K562 (cell line): ENCODE measurements around the gene THSD8. TPM values are rescaled to one million over a fixed set of nuclear protein-coding genes. Genes with fewer than 3 reads are reported as not detected.

Experiments used
- BHLHE40 ChIP-seq: IDR thresholded peaks from 2 replicates; pipeline ENCODE4 v1.6.1; 2011; ENCODE audit warnings: low read length, improper control_type of control experiment
- ESRRA ChIP-seq: fragments of 450-650 bp; IDR thresholded peaks from 2 replicates; pipeline ENCODE4 v1.6.1; 2014; ENCODE audit warnings: low read depth, mild to moderate bottlenecking, moderate library complexity, borderline replicate concordance
- FOXP4 ChIP-seq: sonication (generic); formaldehyde crosslinking; IDR thresholded peaks from 2 replicates; pipeline ENCODE4 v1.8.0; 2022; ENCODE audit warnings: mild to moderate bottlenecking, missing genetic modification reagents, borderline replicate concordance
- HDGF ChIP-seq: fragments of 450-650 bp; IDR thresholded peaks from 2 replicates; pipeline ENCODE4 v1.6.1; 2016
- HMG20B ChIP-seq: fragments of 250-450 bp; sonication (Bioruptor Pico); IDR thresholded peaks from 2 replicates; pipeline ENCODE4 v1.5.0; 2021; ENCODE audit warnings: mild to moderate bottlenecking
- KAT7 ChIP-seq: sonication (generic); formaldehyde crosslinking; IDR thresholded peaks from 2 replicates; pipeline ENCODE4 v1.8.0; 2022; ENCODE audit warnings: missing genetic modification reagents, mild to moderate bottlenecking, borderline replicate concordance
- MCM3 ChIP-seq: fragments of 450-650 bp; IDR thresholded peaks from 2 replicates; pipeline ENCODE4 v1.6.1; 2016
- PHF20 ChIP-seq: fragments of 450-650 bp; IDR thresholded peaks from 2 replicates; pipeline ENCODE4 v1.6.1; 2018; ENCODE audit not compliant: partially characterized antibody
- PRPF4 ChIP-seq: fragments of 200-400 bp; formaldehyde crosslinking; IDR thresholded peaks from one replicate; pipeline ENCODE4 v1.6.1; 2017; ENCODE audit warnings: low read length, low read depth, mild to moderate bottlenecking; ENCODE audit not compliant: insufficient read depth, poor library complexity, severe bottlenecking
- RBM22 ChIP-seq: fragments of 200-400 bp; formaldehyde crosslinking; IDR thresholded peaks from 2 replicates; pipeline ENCODE4 v1.6.1; 2018; ENCODE audit warnings: low read length, low read depth; ENCODE audit not compliant: poor library complexity, severe bottlenecking
- SAP30 ChIP-seq: fragments of 200-600 bp; sonication (generic); IDR thresholded peaks from 2 replicates; pipeline ENCODE4 v1.6.1; 2012; ENCODE audit warnings: borderline replicate concordance, low read depth, mild to moderate bottlenecking, moderate library complexity, low read length, control low read depth, inconsistent platforms; ENCODE audit not compliant: insufficient read depth, poor library complexity, severe bottlenecking
- SP1 ChIP-seq: sonication (generic); formaldehyde crosslinking; IDR thresholded peaks from 2 replicates; pipeline ENCODE4 v1.8.1; 2022; ENCODE audit warnings: mild to moderate bottlenecking, missing genetic modification reagents
- ZKSCAN8 ChIP-seq: fragments of 200-800 bp; sonication (Bioruptor generic); IDR thresholded peaks from 2 replicates; pipeline ENCODE4 v1.6.1; 2016; ENCODE audit warnings: missing genetic modification characterization, missing compliant biosample characterization
- ZNF124 ChIP-seq: sonication (generic); formaldehyde crosslinking; IDR thresholded peaks from 2 replicates; pipeline ENCODE4 v1.8.1; 2022; ENCODE audit warnings: missing genetic modification reagents
- ZNF668 ChIP-seq: fragments of 250-450 bp; sonication (Bioruptor Pico); IDR thresholded peaks from 2 replicates; pipeline ENCODE4 v1.8.0; 2022; ENCODE audit warnings: mild to moderate bottlenecking, inconsistent platforms
- polyA plus RNA-seq, 8 experiments: library from polyadenylated mRNA; depleted of rRNA in 4 of 8; stranded (reverse) in 5 of 8; unstranded in 3 of 8; fragments of >200 nt; fragmentation: Nextera tagmentation in 2 of 8; fragmentation: Illumina TruSeq in 1 of 8; extraction: Ambion mirVana in 2 of 8; extraction: Trizol in 1 of 8; gene quantifications; 2 replicates each; pipeline versions ENCODE4 v1.2.1 to v1.2.3, GENCODE V29; 2011 to 2014; ENCODE audit warnings: inconsistent platforms in 1 of 8, missing spikeins in 1 of 8
- total RNA-seq, 7 experiments: library from RNA; depleted of rRNA in 6 of 7; stranded (reverse); fragments of >200 nt in 6 of 7; fragmentation: Illumina TruSeq in 2 of 7; extraction: Trizol in 2 of 7; gene quantifications; 2 replicates each; pipeline versions ENCODE4 v1.2.1 to v1.2.3, GENCODE V29; 2011 to 2021; ENCODE audit warnings: low replicate concordance in 1 of 7
- TF ChIP-seq, protein P1 (sequence below): sonication (generic); formaldehyde crosslinking; IDR thresholded peaks from 2 replicates; pipeline ENCODE4 v1.8.1; 2023; ENCODE audit warnings: mild to moderate bottlenecking, missing genetic modification reagents
- TF ChIP-seq, protein P2 (sequence below): fragments of 200-800 bp; sonication (Bioruptor generic); IDR thresholded peaks from 2 replicates; pipeline ENCODE4 v1.6.1; 2017; ENCODE audit warnings: missing genetic modification characterization, missing compliant biosample characterization
- TF ChIP-seq, protein P3 (sequence below): fragments of 450-650 bp; IDR thresholded peaks from 2 replicates; pipeline ENCODE4 v1.6.1; 2018; ENCODE audit not compliant: partially characterized antibody

The THSD8 gene
- total and polyA plus RNA-seq, 9 of the 15 experiments (the other 6 are each of a cell fraction or from before 2014, with no cell fraction given) = 8.4 to 42.4 (median 19.9) TPM; not detected in 2

- no peak for TF ChIP-seq HMG20B (CRISPR knock-in tag)
- no peak for TF ChIP-seq KAT7 (CRISPR knock-in tag)
- TF ChIP-seq, protein P1, sequence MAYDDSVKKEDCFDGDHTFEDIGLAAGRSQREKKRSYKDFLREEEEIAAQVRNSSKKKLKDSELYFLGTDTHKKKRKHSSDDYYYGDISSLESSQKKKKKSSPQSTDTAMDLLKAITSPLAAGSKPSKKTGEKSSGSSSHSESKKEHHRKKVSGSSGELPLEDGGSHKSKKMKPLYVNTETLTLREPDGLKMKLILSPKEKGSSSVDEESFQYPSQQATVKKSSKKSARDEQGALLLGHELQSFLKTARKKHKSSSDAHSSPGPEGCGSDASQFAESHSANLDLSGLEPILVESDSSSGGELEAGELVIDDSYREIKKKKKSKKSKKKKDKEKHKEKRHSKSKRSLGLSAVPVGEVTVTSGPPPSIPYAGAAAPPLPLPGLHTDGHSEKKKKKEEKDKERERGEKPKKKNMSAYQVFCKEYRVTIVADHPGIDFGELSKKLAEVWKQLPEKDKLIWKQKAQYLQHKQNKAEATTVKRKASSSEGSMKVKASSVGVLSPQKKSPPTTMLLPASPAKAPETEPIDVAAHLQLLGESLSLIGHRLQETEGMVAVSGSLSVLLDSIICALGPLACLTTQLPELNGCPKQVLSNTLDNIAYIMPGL (CRISPR knock-in tag) = no peak
- no peak for TF ChIP-seq BHLHE40
- TF ChIP-seq, protein P2, sequence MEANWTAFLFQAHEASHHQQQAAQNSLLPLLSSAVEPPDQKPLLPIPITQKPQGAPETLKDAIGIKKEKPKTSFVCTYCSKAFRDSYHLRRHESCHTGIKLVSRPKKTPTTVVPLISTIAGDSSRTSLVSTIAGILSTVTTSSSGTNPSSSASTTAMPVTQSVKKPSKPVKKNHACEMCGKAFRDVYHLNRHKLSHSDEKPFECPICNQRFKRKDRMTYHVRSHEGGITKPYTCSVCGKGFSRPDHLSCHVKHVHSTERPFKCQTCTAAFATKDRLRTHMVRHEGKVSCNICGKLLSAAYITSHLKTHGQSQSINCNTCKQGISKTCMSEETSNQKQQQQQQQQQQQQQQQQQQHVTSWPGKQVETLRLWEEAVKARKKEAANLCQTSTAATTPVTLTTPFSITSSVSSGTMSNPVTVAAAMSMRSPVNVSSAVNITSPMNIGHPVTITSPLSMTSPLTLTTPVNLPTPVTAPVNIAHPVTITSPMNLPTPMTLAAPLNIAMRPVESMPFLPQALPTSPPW (CRISPR knock-in tag) = 0 out of 2 replicates have a peak, but pooled peaks have one; percentile 13
- no peak for TF ChIP-seq PHF20
- TF ChIP-seq, protein P3, sequence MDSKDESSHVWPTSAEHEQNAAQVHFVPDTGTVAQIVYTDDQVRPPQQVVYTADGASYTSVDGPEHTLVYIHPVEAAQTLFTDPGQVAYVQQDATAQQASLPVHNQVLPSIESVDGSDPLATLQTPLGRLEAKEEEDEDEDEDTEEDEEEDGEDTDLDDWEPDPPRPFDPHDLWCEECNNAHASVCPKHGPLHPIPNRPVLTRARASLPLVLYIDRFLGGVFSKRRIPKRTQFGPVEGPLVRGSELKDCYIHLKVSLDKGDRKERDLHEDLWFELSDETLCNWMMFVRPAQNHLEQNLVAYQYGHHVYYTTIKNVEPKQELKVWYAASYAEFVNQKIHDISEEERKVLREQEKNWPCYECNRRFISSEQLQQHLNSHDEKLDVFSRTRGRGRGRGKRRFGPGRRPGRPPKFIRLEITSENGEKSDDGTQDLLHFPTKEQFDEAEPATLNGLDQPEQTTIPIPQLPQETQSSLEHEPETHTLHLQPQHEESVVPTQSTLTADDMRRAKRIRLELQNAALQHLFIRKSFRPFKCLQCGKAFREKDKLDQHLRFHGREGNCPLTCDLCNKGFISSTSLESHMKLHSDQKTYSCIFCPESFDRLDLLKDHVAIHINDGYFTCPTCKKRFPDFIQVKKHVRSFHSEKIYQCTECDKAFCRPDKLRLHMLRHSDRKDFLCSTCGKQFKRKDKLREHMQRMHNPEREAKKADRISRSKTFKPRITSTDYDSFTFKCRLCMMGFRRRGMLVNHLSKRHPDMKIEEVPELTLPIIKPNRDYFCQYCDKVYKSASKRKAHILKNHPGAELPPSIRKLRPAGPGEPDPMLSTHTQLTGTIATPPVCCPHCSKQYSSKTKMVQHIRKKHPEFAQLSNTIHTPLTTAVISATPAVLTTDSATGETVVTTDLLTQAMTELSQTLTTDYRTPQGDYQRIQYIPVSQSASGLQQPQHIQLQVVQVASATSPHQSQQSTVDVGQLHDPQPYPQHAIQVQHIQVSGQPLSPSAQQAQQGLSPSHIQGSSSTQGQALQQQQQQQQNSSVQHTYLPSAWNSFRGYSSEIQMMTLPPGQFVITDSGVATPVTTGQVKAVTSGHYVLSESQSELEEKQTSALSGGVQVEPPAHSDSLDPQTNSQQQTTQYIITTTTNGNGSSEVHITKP = peak; percentile 17
- peak; percentile 99 for TF ChIP-seq HDGF
- TF ChIP-seq PRPF4 = no peak
- no peak for TF ChIP-seq ZNF124
- TF ChIP-seq ZKSCAN8 = no peak
- peak; percentile 52; the same call in 1 of the 2 replicates for TF ChIP-seq ESRRA
- TF ChIP-seq MCM3 = no peak
- TF ChIP-seq ZNF668 = no peak
- TF ChIP-seq SP1 (CRISPR knock-in tag) = peak; percentile 94
- no peak for TF ChIP-seq RBM22
- no peak for TF ChIP-seq FOXP4 (CRISPR knock-in tag)
- TF ChIP-seq SAP30 = no peak
Measured at GRCh38 chr19:12840091-12841079, 38.5 kb downstream of the THSD8 start (continued).
